ENCODE measurements around the gene VCP.

The VCP gene

DNA sequence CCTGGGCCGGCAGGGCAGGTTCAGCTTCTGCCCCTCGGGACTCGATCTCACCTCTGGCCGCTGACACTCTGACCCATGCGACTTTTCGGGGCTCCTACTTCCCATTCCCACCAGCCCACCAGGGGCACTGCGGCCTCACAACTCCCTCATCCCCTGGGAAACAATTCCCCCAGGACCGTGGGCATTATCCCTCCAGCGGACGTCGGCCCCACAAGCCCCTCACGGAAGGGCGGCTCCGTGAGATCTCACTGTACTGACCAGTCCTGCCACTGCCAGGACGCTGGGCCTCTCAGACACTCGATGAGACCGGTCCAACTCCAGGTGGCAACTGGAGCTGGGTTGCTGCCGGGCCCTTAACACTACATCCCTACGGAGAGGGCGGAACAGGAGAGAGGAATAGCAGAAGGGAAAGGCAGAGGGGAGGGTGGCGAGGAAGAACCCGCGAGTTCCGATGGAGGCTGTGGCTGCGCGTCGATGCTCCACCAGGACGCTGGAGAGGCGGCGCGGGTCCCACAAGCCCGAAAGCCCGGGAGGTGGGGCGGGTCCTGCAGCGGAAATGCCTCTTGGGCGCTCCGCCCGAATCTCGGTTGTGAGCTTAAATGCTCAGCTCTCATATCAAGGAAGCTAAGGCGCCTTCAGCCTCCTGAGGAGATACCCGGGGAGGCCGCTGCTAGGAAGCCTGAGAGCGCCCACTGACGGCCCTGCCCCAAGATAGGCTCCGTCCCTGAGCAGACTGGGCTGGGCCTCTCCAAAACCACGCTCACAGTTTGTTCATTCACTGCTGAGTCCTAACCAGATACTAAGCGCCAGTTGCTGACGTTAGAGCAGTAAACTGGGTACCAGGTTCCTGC, 36.3 kb downstream of the VCP start:
- H3K4me3 ChIP-seq (ENCODE audit: low read depth, low read length): peak overlapping the region; percentile 2
- TF ChIP-seq, protein P1, sequence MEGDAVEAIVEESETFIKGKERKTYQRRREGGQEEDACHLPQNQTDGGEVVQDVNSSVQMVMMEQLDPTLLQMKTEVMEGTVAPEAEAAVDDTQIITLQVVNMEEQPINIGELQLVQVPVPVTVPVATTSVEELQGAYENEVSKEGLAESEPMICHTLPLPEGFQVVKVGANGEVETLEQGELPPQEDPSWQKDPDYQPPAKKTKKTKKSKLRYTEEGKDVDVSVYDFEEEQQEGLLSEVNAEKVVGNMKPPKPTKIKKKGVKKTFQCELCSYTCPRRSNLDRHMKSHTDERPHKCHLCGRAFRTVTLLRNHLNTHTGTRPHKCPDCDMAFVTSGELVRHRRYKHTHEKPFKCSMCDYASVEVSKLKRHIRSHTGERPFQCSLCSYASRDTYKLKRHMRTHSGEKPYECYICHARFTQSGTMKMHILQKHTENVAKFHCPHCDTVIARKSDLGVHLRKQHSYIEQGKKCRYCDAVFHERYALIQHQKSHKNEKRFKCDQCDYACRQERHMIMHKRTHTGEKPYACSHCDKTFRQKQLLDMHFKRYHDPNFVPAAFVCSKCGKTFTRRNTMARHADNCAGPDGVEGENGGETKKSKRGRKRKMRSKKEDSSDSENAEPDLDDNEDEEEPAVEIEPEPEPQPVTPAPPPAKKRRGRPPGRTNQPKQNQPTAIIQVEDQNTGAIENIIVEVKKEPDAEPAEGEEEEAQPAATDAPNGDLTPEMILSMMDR (IDR thresholded peaks at IDR 0.05; ENCODE audit: low read depth, low read length): no peak
- in situ Hi-C loops (cut with HindIII; ENCODE audit: low sequenced_read_pairs): no loop called here
- no peak for DNase-seq (ENCODE audit: low read depth, low spot score)

DNA sequence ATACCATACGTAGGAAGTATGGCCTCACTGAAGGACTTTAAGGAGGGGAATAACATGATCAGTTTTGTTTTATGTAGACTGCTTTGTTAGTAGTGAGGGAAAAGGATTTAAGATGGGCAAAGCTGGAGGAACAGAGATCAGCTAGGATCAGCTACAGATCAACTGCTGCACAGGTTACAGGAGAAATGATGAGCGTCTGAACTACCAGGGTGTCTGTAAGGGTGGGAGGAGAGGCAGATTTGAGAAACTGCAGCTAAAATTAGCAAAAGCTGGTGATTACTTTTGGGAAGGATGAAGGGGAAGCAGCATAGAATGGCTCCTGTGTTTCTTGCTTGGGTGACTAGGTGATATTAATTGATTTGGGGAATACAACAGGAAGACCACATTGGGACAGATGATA, 39.3 kb downstream of the VCP start:
- no peak overlapping the region for H3K4me3 ChIP-seq (ENCODE audit: low read depth, low read length)
- DNase-seq (ENCODE audit: low read depth, low spot score): no peak
- in situ Hi-C loops (cut with HindIII; ENCODE audit: low sequenced_read_pairs): no loop called here
- TF ChIP-seq, protein P1 (IDR thresholded peaks at IDR 0.05; ENCODE audit: low read depth, low read length): no peak

DNA sequence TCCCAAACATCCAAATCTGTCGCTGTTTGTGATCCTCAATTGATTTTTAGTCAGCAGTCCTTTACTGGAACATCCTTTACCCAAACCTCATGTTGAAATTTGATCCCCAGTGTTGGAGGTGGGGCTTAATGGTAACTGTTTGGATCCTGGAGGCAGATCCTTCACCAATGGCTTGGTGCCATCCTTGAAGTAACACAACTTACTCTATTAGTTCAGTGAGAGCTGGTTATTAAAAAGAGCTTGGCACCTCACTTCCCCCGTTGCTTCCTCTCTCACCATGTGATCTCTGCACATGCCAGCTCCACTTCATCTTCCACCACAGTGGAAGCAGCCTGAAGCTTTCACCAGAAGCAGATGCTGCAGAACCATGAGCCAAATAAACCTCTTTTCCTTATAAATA, 42.6 kb downstream of the VCP start:
- DNase-seq (ENCODE audit: low read depth, low spot score): no peak
- TF ChIP-seq, protein P1 (IDR thresholded peaks at IDR 0.05; ENCODE audit: low read depth, low read length): no peak
- in situ Hi-C loops (cut with HindIII; ENCODE audit: low sequenced_read_pairs): no loop called here
- H3K4me3 ChIP-seq (ENCODE audit: low read depth, low read length): no peak overlapping the region

DNA sequence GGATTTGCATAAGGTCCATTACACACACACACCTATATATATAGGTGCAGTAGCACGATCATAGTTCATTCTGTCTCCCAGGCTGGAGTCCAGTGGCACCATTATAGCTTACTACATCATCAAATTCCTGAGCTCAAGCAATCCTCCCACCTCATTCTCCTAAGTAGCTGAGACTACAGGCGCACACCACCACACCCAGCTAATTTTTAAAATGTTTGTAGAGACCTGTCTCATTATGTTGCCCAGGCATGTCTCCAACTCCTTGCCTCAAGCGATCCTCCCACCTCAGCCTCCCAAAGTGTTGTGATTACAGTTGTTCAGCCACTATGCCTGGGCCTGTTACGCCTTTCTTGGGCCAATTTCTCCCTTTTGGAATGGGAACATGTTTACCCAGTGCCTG, 43.2 kb downstream of the VCP start:
- in situ Hi-C loops (cut with HindIII; ENCODE audit: low sequenced_read_pairs): no loop called here
- H3K4me3 ChIP-seq (ENCODE audit: low read depth, low read length): no peak overlapping the region
- TF ChIP-seq, protein P1 (IDR thresholded peaks at IDR 0.05; ENCODE audit: low read depth, low read length): no peak
- DNase-seq (ENCODE audit: low read depth, low spot score): no peak

DNA sequence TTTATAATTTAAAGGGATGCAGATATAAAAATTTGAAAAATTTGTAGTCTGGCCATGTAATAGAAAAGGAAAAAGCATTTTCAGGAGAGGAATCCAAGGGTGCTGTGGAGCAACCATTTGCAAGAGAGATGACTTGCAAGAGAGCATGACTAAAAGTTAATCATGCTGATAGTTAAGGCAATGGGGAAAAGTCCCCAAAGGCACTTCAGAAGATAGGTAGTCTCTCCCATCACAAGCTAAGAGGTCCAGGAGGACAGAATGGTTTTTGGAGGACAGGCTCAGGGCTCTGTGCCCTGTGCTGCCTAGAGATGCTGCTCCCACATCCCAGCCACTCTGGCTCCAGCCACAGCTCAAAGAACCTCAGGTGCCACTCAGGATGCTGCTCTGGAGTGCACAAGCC, 44.1 kb downstream of the VCP start:
- no peak for DNase-seq (ENCODE audit: low read depth, low spot score)
- TF ChIP-seq, protein P1 (IDR thresholded peaks at IDR 0.05; ENCODE audit: low read depth, low read length): no peak
- in situ Hi-C loops (cut with HindIII; ENCODE audit: low sequenced_read_pairs): no loop called here
- H3K4me3 ChIP-seq (ENCODE audit: low read depth, low read length): no peak overlapping the region

DNA sequence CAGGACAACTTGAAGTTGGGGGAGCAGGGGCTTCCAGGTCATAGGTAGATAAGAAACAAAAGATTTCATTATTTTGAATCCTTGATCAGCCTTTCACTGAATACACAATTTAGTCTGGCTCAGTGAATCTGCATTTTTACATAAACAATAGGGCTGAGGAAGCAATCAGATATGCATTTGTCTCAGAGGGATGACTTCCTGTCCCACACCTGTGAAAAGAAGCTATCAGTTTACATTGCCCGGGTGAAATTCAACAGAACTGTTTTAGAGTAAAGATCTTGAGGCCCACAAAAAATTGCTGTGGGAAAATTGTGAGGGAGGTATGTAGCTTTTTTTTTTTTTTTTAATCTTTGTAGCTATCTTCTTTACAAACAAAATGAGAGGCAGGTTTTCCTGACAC, 44.6 kb downstream of the VCP start:
- in situ Hi-C loops (cut with HindIII; ENCODE audit: low sequenced_read_pairs): no loop called here

More for the DNA sequence above, 44.6 kb downstream of the VCP start:
- TF ChIP-seq, protein P1 (IDR thresholded peaks at IDR 0.05; ENCODE audit: low read depth, low read length): no peak
- no peak for DNase-seq (ENCODE audit: low read depth, low spot score)
- H3K4me3 ChIP-seq (ENCODE audit: low read depth, low read length): no peak overlapping the region
